ENCODE measurements around the gene BLOC1S5. TPM values are rescaled to one million over a fixed set of nuclear protein-coding genes. Genes with fewer than 3 reads are reported as not detected.
A peak's percentile ranks its signal among the peaks of the same experiment; 100 is the strongest.

Gene BLOC1S5
- total and polyA plus RNA-seq, 2 of the 13 experiments (the other 11 are each of a cell fraction or from before 2014, with no cell fraction given) = 10.5 to 41.5 TPM

GRCh38 chr6:8087870-8088754 lies 23.9 kb upstream of the BLOC1S5 start:
- H3K27me3 ChIP-seq (ENCODE audit: control insufficient read depth in 1 of 2, insufficient read depth in 2 of 2, low read length in 2 of 2) = no peaks in the 10 kb centered on the region
- no peak overlapping the region for H3K27ac ChIP-seq (ENCODE audit: extremely low read length, insufficient read depth, low read length)
- ATAC-seq (no peak), DNase-seq (ENCODE audit: low spot score) (no peak), FAIRE-seq (no peak)
- CTCF ChIA-PET (ENCODE audit: low intra/inter-chr PET ratio, low total read pairs) = no interaction called here
- 98% methylated on average over 5 of the region's 5 CpGs for WGBS (ENCODE audit: low lambda C conversion rate)
- BruUV-seq (replicated peaks) = no TSS peak
- no peaks in the 10 kb centered on the region for H4K20me1 ChIP-seq (ENCODE audit: insufficient read depth, low read length)
- POLR2A ChIA-PET = interaction anchor here (1.0 to 1.5 kb wide), 3 partner anchors 14 to 23 kb away, joined by 3 to 7 read pairs (median 7); partner anchors contain the start of gene EEF1E1
- no peak overlapping the region for H3K4me3 ChIP-seq (replicated peaks in 1 of 3; ENCODE audit: insufficient read depth in 1 of 3, low read depth in 2 of 3, low read length in 3 of 3)
- peaks cover 15% of the 10 kb centered on the region for H3K79me2 ChIP-seq (ENCODE audit: insufficient read depth, low read length)
- H3K9ac ChIP-seq (ENCODE audit: insufficient read depth, low read depth, low read length) = no peak overlapping the region
- H3K9me3 ChIP-seq (ENCODE audit: low read length) = no peaks in the 10 kb centered on the region
- in situ Hi-C loops (cut with HindIII; ENCODE audit: extremely low pct_ligation_motif_present, low pct_unique_long_range_greater_than_20kb) (no loop called here), intact Hi-C loops (cut with micrococcal nuclease; ENCODE audit: unreplicated experiment) (no loop called here)
- H3K4me2 ChIP-seq (ENCODE audit: low read depth, low read length) = no peak overlapping the region
- no peak overlapping the region for H2AFZ ChIP-seq (ENCODE audit: low read length)
- peaks cover 33% of the 10 kb centered on the region for H3K4me1 ChIP-seq (ENCODE audit: insufficient read depth, low read length)
- H3K36me3 ChIP-seq (replicated peaks in 1 of 2; ENCODE audit: control insufficient read depth in 1 of 2, insufficient read depth in 2 of 2, low read length in 2 of 2) = peaks cover 24 to 59% of the 10 kb centered on the region in 2 experiments
- TF ChIP-seq HNRNPH1 (optimal IDR thresholded peaks at IDR 0.05; ENCODE audit: low read depth, low read length) = no peak
- TF ChIP-seq ZNF629 (CRISPR knock-in tag; conservative IDR thresholded peaks at IDR 0.05) = peak; percentile 76
- TF ChIP-seq HIVEP1 (CRISPR knock-in tag; IDR thresholded peaks at IDR 0.05) = no peak
- peak; percentile 99 for TF ChIP-seq ZNF431 (CRISPR knock-in tag; IDR thresholded peaks at IDR 0.05; ENCODE audit: borderline replicate concordance, low read depth)
- TF ChIP-seq ZNF710 (CRISPR knock-in tag; IDR thresholded peaks at IDR 0.05; ENCODE audit: borderline replicate concordance) = no peak
- TF ChIP-seq ATF7-NPFF (CRISPR knock-in tag; IDR thresholded peaks at IDR 0.05; ENCODE audit: low read depth) = no peak
- no peak for TF ChIP-seq ZNF18 (CRISPR knock-in tag; IDR thresholded peaks at IDR 0.05; ENCODE audit: insufficient replicate concordance)
- no peak for TF ChIP-seq ZNF205 (CRISPR knock-in tag; IDR thresholded peaks at IDR 0.05)
- no peak for TF ChIP-seq NCOA5 (CRISPR knock-in tag; IDR thresholded peaks at IDR 0.05)
- TF ChIP-seq MBNL3 (CRISPR knock-in tag; conservative IDR thresholded peaks at IDR 0.05) = no peak
- no peak for TF ChIP-seq ZNF580 (CRISPR knock-in tag; IDR thresholded peaks at IDR 0.05; ENCODE audit: borderline replicate concordance, low read depth)
- no peak for TF ChIP-seq CREB3 (CRISPR knock-in tag; IDR thresholded peaks at IDR 0.05)
- TF ChIP-seq IRF1 (CRISPR knock-in tag; IDR thresholded peaks at IDR 0.05; ENCODE audit: low read depth) = no peak
- TF ChIP-seq RNF2 (conservative IDR thresholded peaks at IDR 0.05; ENCODE audit: low read depth) = no peak
- no peak for TF ChIP-seq GMEB2 (CRISPR knock-in tag; IDR thresholded peaks at IDR 0.05; ENCODE audit: low read depth)
